IPS DF 6.9 (cell line): ENCODE data around the gene NSFL1C.

Source experiments
- DNase-seq: peaks from one replicate; pipeline ENCODE4 v3.0.0-alpha.2; 2013; ENCODE audit warnings: low read depth, low spot score
- H3K27ac ChIP-seq: one replicate; pipeline ENCODE4 v1.5.1; 2013; ENCODE audit warnings: low read length, control low read depth
- H3K27me3 ChIP-seq: 2 replicates; pipeline ENCODE4 v1.6.1; 2013; ENCODE audit warnings: mild to moderate bottlenecking, low read length; ENCODE audit not compliant: control insufficient read depth, insufficient read depth
- H3K36me3 ChIP-seq: 2 replicates; pipeline ENCODE4 v1.6.1; 2013; ENCODE audit warnings: low read length; ENCODE audit not compliant: control insufficient read depth, insufficient read depth
- H3K4me1 ChIP-seq: 2 replicates; pipeline ENCODE4 v1.6.1; 2013; ENCODE audit warnings: low read length; ENCODE audit not compliant: control insufficient read depth, insufficient read depth
- H3K4me3 ChIP-seq: 2 replicates; pipeline ENCODE4 v1.5.1; 2013; ENCODE audit warnings: mild to moderate bottlenecking, low read length
- H3K9me3 ChIP-seq: 2 replicates; pipeline ENCODE4 v1.6.1; 2013; ENCODE audit warnings: low read length, inconsistent platforms; ENCODE audit not compliant: control insufficient read depth, insufficient read depth
- WGBS: extraction: QIAGEN DNeasy Blood & Tissue Kit; methylation state at CpG from one replicate; pipeline ENCODE4 v1.1.7; 2013; ENCODE audit warnings: mixed read lengths, missing lambda C conversion rate; ENCODE audit not compliant: insufficient read length, insufficient coverage; 5-methylcytosine and 5-hydroxymethylcytosine counted together

NSFL1C gene

GRCh38 chr20:1466211-1467081 lies at the start of gene NSFL1C:
Gene NSFL1C (minus strand): TSS chr20:1466849. CDS start chr20:1466824, 25 bp downstream.
- DNase-seq: peak; percentile 89
- WGBS: no CpG with 5 or more reads among the region's 104 CpGs
- Histone ChIP-seq H3K4me3 (peak within 1 kb of the TSS; percentile 94), H3K4me1 (peaks cover 4% of the 10 kb centered on the region), H3K27me3 (no peaks in the 10 kb centered on the region), H3K27ac (no peak within 1 kb of the TSS), H3K9me3 (no peaks in the 10 kb centered on the region), H3K36me3 (0 out of 2 replicates have a peak, but pooled peaks cover 2% of the 10 kb centered on the region)

GRCh38 chr20:1513801-1514200 lies 47.2 kb upstream of the NSFL1C start:
- no peaks in the 10 kb centered on the region for H3K4me1 ChIP-seq
- no peak overlapping the region for H3K4me3 ChIP-seq
- WGBS: no CpG with 5 or more reads among the region's 1 CpG
- no peaks in the 10 kb centered on the region for H3K36me3 ChIP-seq
- no peaks in the 10 kb centered on the region for H3K27me3 ChIP-seq
- H3K9me3 ChIP-seq: no peaks in the 10 kb centered on the region
- H3K27ac ChIP-seq: no peak overlapping the region
- DNase-seq: no peak

GRCh38 chr20:1509237-1509636 lies 42.6 kb upstream of the NSFL1C start:
- no peaks in the 10 kb centered on the region for H3K36me3 ChIP-seq
- DNase-seq: no peak
- no peak overlapping the region for H3K4me3 ChIP-seq
- no peaks in the 10 kb centered on the region for H3K9me3 ChIP-seq
- no peak overlapping the region for H3K27ac ChIP-seq
- WGBS: no CpG with 5 or more reads among the region's 9 CpGs
- H3K4me1 ChIP-seq: no peaks in the 10 kb centered on the region
- no peaks in the 10 kb centered on the region for H3K27me3 ChIP-seq

GRCh38 chr20:1508574-1508973 lies 41.9 kb upstream of the NSFL1C start:
- Histone ChIP-seq H3K4me3 (no peak overlapping the region), H3K4me1 (no peaks in the 10 kb centered on the region)
- DNase-seq: no peak

GRCh38 chr20:1507276-1507675 lies 40.6 kb upstream of the NSFL1C start:
- WGBS: no CpG with 5 or more reads among the region's 3 CpGs
- Histone ChIP-seq H3K27me3 (no peaks in the 10 kb centered on the region), H3K36me3 (no peaks in the 10 kb centered on the region)

More at GRCh38 chr20:1508574-1508973, 41.9 kb upstream of the NSFL1C start:
- Histone ChIP-seq H3K9me3 (no peaks in the 10 kb centered on the region), H3K27me3 (no peaks in the 10 kb centered on the region), H3K27ac (no peak overlapping the region), H3K36me3 (no peaks in the 10 kb centered on the region)

GRCh38 chr20:1505871-1506270 lies 39.2 kb upstream of the NSFL1C start:
- Histone ChIP-seq H3K9me3 (no peaks in the 10 kb centered on the region), H3K27me3 (no peaks in the 10 kb centered on the region), H3K4me1 (no peaks in the 10 kb centered on the region), H3K27ac (no peak overlapping the region), H3K4me3 (no peak overlapping the region), H3K36me3 (no peaks in the 10 kb centered on the region)
- DNase-seq: no peak
- no CpG with 5 or more reads among the region's 1 CpG for WGBS

More at GRCh38 chr20:1507276-1507675, 40.6 kb upstream of the NSFL1C start:
- H3K27ac ChIP-seq: no peak overlapping the region
- DNase-seq: no peak
- H3K4me3 ChIP-seq: no peak overlapping the region
- H3K4me1 ChIP-seq: no peaks in the 10 kb centered on the region
- no peaks in the 10 kb centered on the region for H3K9me3 ChIP-seq

- Histone ChIP-seq H3K9me3 (no peaks in the 10 kb centered on the region), H3K4me1 (no peaks in the 10 kb centered on the region), H3K4me3 (no peak overlapping the region), H3K27ac (no peak overlapping the region), H3K27me3 (no peaks in the 10 kb centered on the region), H3K36me3 (no peaks in the 10 kb centered on the region)
- WGBS: no CpG with 5 or more reads among the region's 3 CpGs
- DNase-seq: no peak
These were observed 38.7 kb upstream of the NSFL1C start for GRCh38 chr20:1505361-1505760.

- no peaks in the 10 kb centered on the region for H3K9me3 ChIP-seq
- H3K36me3 ChIP-seq: no peaks in the 10 kb centered on the region
- no peak overlapping the region for H3K27ac ChIP-seq
- H3K4me3 ChIP-seq: no peak overlapping the region
- H3K27me3 ChIP-seq: no peaks in the 10 kb centered on the region
- no CpG with 5 or more reads among the region's 8 CpGs for WGBS
- H3K4me1 ChIP-seq: no peaks in the 10 kb centered on the region
- DNase-seq: peak; percentile 70
These were observed 37.0 kb upstream of the NSFL1C start for GRCh38 chr20:1503564-1504227.

GRCh38 chr20:1500496-1500895 lies 33.8 kb upstream of the NSFL1C start:
- Histone ChIP-seq H3K27me3 (no peaks in the 10 kb centered on the region), H3K4me1 (no peaks in the 10 kb centered on the region), H3K9me3 (no peaks in the 10 kb centered on the region), H3K27ac (no peak overlapping the region), H3K36me3 (no peaks in the 10 kb centered on the region), H3K4me3 (no peak overlapping the region)
- no peak for DNase-seq
- WGBS: no CpG with 5 or more reads among the region's 3 CpGs

GRCh38 chr20:1499528-1500420 lies 33.1 kb upstream of the NSFL1C start:
- H3K27ac ChIP-seq: no peak overlapping the region
- no peak overlapping the region for H3K4me3 ChIP-seq
- H3K36me3 ChIP-seq: no peaks in the 10 kb centered on the region
- no peak for DNase-seq
- H3K4me1 ChIP-seq: no peaks in the 10 kb centered on the region
- H3K27me3 ChIP-seq: no peaks in the 10 kb centered on the region
- no peaks in the 10 kb centered on the region for H3K9me3 ChIP-seq
- no CpG with 5 or more reads among the region's 8 CpGs for WGBS
